HG03196 (cell line): ENCODE measurements around the gene ZNF138.
"Not testable (repeated sequence)": the region's sequence is repeated elsewhere in the genome, so short reads cannot be mapped to it uniquely, and the experiment has no call there.

Experiments
- ATAC-seq: cut with Tn5 transposase; IDR thresholded peaks from one replicate; pipeline ENCODE4 v1.9.1; 2021; ENCODE audit not compliant: unreplicated experiment

The ZNF138 gene

DNA sequence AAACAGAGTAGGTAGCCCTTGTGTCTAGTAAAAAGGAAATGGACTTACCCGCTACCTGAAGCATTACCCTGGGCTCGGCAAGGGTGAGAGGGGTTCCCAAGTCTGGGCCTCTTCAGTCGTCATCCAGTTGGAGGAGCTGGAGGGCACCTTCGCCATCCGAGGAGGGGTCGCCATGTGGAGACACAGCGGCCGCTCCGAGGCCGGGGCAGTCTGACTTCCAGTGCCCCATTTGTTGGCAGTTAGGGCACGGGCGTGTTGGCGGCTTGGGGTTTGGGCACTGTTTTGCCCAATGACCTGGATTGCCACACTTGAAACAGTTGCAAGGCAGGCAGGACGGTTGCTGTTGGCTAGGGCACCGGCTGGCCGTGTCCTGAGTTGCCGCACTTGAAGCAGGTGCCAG is 43.8 kb downstream of the ZNF138 start:
- ATAC-seq: not testable (repeated sequence)

DNA sequence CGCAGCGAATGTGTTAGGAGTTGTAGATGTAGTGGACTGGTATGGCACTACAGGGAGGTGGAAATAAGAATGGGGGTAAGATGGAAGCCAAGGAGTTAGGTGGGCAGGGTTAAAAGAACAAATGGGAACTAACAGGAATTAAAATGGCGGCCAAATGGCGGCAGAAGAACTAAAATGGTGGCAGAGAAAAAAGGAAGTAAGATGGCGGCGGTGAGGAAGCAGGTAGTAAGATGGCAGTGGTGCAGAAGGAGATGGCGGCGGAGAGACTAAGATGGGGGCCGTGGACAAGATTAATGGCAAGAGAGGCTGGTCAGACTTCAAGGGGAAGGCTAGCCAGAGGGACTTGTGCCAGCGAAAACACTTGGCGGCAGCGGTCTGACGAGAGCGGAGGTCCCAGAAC is 44.5 kb downstream of the ZNF138 start:
- ATAC-seq: no peak

DNA sequence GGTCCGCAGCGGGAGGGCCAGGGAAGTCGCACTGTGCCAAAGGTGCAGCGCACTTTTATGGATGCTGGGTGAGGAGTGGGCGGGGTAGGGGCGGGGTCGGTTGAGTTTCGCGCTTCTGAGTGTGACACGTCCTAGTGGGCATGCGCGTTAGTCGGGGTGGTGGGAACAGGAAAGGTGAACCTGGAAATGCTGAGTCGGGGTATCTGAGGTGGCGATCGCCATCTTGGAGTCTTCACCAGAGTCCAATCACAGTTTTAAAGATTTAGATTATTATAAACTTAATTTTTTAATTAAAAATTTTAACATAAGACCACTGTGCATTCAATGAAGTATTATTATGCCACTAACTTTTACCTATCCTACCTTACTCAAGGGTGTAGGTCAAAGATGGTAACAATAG is 45.7 kb downstream of the ZNF138 start:
- no peak for ATAC-seq

DNA sequence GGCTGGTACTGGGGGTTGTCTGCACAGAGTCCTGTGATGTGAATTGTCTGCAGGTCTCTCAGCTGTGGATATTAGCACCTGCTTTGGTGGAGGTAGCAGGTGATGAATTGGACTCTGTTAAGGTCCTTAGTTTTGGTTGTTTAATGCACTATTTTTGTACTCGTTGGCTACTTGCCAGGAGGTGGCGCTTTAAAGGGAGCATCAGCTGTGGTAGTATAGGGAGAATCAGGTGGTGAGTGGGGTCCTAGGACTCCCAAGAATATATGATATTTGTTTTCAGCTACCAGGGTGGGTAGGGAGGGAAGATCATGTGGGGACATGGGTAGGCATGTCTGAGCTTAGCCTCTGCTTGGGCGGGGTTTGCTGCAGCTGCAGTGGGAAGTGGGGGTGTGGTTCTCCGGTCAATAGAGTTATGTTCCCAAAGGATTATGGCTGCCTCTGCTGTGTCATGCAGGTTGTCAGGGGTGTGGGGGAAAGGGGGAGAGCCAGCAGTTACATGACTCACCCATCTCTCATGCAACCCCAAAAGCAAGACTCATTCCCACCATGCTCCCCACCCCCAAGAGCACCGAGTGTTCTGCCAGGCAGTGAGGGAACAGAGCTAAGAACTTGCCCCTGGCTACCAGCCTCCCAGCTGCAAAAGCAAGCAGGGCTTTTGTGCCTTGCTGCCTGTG is 55.2 kb downstream of the ZNF138 start:
- ATAC-seq: no peak

DNA sequence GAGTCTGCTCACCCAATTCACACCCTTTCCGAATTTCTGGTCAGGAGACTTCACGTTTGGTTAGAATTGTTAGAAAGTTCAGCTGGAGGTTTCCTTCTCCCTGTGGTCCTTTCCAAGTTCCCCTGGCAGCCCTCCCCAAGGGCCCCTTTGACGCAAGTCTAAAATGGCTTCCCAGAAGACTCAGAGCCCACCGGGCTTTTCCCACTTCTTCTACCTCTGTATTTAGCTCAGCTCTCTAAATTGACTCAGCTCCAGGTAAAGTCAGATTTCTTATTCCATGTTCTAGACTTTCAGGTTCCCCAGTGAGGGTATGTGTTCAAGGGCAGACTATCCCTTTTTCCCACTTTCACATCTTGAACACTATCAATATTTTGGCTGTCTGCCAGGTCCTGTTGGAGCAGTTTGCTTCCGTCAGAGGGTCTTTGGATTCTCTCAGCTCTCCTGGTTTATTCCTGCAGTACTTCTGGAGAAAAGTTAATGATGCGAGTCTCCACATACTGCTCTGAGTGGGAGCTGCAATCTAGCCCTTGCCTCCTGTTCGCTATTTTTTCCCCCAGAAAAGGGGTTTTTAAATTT is 55.8 kb downstream of the ZNF138 start:
- ATAC-seq: no peak

DNA sequence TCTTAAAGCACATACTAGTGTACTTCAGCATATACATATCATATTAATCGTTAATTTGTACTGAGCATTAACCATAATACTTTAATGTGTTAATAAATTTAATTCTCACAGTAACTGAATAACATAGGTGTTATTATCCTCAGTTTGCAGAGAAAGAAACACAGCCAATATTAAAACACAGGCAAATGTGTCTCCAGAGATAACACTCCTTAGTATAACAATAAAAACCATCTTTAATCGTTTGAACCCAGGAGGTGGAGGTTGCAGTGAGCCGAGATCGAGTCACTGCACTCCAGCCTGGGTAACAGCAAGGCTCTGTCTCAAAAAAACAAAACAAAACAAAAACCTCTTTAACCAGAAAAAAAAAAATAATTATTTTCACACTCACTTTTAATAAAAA is 59.5 kb downstream of the ZNF138 start:
- no peak for ATAC-seq

DNA sequence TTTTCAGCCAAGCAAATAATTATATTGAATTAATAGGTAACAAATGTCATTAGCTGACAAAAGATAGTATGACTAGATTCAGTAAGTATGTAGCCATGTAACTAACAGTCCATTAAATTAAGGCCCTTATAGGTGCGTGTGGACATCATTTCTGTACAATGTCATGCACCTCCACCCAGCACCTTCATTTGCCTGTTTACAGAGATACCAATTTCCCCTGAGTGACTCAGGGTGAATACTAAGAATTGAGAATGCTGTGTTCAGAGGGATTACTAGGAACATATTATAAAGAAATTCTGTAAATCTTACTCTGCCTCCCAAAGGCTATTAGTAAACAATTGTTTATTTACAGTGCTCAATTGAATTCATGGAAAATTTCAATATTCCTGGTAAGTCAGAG is 60.7 kb downstream of the ZNF138 start:
- no peak for ATAC-seq

DNA sequence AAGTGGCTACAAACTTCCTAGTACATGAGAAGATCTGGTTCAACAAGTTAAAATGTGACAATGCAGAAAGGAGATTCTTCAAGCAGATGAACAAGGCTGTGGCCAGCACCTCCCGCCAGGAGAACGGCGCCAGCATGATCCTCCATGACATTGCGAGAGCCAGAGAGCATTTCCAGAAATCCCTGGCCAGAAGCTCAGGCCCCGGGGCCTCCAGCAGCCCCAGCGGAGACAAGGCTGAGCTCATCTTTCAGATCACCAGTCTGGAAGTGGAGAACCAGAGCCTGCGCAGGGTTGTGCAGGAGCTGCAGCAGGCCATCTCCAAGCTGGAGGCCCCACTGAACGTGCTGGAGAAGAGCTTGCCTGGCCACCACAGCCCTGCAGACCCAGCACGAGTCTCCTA is 68.8 kb downstream of the ZNF138 start:
- ATAC-seq: no peak

DNA sequence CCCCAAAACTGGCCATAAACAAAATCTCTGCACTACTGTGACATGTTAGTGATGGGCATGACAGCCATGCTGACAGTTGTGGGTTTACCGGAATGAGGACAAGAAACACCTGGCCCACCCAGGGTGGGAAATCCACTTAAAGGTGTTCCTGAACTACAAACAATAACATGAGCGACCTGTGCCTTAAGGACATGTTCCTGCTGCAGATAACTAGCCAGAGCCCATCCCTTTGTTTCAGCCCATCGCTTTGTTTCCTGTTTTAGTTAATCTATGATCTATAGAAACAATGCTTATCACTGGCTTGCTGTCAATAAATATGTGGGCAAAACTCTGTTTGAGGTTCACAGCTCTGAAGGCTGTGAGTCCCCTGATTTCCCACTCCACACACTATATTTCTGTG is 69.3 kb downstream of the ZNF138 start:
- not testable (repeated sequence) for ATAC-seq

DNA sequence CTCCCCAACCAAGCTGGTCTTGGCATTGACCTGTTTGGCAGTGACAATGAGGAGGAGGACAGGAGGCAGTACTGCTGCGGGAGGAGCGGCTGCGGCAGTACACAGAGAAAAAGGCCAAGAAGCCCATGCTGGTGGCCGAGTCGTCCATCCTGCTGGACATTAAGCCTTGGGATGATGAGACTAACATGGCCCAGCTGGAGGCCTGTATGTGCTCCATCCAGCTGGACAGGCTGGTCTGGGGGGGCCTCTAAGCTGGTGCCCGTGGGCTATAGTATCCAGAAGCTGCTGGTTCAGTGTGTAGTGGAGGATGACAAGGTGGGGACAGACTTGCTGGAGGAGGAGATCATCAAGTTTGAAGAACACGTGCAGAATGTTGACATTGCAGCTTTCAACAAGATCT is 69.7 kb downstream of the ZNF138 start:
- no peak for ATAC-seq

DNA sequence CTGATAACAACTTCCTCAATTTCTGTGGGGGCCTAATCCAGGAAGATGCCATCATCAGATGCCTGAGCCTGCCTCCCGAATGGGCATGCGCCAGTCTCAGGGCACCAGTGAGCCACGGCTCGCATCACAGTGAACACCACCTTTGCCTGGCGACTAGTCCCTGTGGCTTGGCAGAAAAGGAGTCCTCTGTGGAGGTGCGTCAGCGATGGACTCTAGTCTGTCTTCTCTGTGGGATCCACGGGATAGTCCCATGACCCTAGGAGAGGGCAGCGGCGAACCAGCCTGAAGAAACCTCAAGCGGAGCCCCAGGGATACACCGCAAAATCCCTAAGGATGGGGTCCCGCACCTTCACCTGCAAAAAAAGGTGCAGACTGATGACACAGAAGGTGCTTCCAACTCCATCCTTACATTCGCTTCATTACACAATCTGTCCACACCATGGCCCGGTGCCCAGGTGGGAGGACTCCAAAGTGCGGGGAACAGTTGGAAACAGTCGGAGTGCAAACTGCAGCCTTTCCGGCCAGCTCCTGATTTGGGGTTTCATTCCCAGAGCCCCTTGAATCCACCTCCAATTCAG is 73.7 kb downstream of the ZNF138 start:
- ATAC-seq: no peak

DNA sequence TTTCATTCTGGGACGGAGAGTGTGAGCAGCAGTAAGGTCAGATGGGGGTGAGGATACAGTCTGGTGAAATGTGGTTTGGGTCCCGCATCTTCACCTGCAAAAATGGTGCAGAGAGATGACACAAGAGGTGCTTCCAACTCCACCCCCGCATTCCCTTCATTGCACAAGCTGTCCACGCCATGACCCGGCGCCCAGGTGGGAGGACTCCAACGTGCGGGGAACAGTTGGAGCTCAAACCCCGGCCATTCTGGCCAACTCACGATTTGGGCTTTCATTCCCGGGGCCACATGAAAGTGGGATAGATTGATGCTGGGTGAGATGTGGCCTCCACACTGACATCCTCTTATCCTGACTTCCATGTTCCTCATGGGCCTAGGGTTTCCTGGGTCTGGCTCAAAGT is 74.3 kb downstream of the ZNF138 start:
- ATAC-seq: no peak

DNA sequence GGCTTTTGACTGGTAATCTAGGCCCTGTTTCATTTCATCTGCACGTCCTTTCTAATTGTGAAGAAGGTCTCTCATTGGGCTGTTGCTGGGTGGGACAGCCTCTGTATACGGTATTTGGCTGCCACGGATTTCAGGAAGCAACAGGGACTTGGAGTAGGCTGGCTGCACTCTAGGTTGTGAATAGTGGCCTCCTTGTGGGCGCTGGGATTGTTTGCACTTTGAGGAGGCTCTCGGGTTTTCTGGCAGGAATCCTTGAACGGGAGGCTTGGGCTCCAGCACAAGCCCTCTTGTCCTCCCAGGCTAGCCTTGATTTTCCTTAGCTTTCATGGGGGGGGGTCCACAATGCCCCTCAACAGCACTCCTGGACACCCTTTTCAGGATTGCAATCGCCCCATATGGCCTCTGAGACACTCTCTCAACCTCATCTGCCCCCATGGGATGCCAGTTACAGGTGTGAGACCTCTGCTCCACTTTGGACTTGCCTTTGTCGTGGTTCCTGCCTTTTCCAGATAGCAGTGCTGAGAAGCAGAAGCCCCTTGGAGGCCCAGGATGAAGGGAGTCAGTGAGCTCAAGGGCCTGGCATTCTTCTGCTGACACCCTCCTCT is 75.0 kb downstream of the ZNF138 start:
- ATAC-seq: no peak

DNA sequence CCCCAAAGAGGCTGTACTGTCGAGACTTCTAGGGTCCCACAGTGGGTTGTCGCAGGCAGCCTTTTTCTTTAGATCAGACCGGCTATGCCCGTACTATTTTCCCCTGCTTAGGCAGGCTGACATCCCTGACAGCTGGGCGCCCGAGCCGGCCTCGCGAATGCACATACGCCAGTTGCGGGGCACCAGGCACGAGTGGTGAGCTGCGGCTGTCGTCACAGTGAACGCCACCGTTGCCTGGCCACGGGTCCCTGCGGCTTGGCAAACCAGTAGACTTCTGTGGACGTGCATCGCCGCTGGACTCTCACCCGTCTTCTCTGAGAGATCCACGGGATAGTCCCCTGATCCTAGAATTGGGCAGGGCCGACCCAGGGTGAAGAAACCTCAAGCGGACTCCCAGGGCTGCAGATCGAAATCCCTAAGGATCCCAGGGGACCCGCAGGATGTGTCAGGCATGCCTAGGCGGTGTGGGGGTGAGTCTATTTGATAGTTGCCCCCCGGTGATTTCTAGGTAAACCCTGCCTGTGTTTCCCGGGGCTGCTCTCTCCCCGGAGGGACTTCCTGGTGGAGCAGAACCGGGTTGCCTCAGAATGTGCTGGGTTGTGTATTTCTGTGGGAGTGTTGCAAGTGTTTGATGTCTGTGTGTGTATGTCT is 75.8 kb downstream of the ZNF138 start:
- no peak for ATAC-seq

DNA sequence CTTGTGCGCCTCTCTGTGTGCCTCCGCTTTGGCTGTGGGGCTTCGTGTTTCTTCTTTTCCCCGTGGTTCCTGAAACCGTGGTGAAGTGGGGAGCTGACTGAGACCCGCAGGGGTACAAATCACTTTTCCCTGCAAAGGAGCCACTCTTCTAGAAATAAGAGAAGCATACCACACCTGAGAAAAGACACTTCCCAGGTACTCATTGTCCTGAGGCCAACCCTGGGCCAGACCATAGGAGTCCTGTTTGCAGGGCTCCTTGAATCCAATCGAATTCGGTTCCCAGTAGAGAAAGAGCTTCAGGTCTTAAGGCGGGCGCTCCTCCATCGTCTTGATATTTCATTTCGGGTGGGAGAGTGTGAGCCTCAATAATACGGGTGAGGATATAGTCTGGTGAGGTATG is 76.4 kb downstream of the ZNF138 start:
- ATAC-seq: no peak

DNA sequence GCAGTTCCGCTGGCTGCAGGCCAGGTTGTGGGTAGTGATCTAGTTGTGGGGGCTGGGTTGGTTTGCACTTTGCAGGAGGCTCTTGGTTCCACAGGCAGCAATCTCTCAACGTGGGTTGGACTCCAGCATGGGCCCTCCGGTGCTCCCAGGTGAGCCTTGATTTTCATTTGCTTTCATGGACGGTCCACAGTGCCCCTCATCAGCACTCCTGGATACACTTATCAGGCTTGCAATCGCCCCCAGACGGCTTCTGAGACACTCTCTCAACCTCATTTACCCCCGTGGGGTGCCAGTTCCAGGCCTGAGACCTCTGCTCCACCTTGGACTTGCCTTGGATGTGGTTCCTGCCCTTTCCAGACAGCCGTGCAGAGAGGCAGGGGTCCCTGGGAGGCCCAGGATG is 77.5 kb downstream of the ZNF138 start:
- no peak for ATAC-seq

DNA sequence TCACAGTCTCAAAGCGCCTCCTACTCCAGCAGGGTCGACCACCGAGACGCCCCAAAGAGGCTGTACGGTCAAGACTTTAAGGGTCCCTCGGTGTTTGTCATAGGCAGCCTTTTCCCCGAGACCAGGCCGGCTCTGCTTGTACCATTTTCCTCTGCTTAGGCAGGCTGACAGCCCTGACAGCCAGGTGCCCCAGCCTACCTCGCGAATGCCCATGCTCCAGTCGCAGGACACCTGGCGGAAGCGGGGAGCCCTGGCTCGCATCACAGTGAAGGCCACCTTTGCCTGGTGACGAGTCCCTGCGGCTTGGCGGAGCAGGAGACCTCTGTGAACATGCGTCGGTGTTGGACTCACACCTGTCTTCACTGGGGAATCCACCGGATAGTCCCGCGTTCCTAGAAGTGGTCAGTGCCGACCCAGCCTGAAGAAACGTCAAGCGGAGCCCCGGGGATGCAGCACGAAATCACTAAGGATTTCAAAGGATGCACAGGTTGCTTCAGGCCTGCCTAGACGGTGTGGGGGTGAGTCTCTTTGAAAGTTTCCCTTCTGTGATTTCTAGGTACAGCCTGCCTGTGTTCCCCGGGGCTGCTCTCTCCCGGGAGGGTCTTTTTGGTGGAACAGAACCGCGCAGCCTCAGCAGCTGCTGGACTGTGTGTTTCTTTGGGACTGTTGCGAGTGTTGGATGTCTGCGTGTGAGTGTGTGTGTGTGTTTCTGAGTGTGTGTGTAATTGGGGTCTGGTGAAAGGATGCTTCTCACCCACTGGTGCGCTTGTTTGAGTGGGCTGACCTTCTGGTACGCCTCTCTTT is 78.3 kb downstream of the ZNF138 start:
- no peak for ATAC-seq

DNA sequence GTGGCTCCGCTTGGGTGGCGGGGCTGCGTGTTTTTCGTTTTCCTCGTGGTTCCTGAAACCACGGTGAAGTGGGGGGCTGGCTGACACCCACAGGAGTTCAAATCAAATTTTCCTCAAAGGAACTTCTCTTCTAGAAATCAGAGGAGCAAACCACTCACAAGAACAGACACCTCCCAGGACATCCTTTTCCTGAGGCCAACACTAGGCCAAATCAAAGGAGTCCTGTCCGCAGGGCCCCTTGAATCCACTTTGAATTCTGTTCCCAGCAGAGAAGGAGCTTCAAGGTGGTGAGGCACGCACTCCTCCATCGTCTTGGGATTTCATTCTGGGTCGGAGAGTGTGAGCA is 78.9 kb downstream of the ZNF138 start:
- ATAC-seq: no peak

DNA sequence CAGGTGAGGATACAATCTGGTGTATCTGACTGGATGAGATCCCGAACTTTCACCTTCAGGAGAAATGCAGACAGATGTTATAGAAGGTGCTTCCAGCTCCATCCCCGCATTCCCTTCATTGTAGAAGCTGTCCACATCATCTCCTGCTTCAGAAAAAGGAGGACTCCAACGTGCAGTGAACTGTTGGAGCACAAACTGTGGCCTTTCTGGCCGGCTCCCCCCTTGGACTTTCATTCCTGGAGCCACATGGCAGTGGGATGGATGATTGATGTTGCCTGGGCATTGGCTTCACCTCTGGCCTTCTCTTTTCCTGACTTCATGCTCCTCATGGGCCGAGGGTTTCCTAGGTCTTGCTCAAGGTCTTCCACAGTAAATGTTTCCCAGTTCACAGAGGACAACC is 79.3 kb downstream of the ZNF138 start:
- ATAC-seq: no peak

DNA sequence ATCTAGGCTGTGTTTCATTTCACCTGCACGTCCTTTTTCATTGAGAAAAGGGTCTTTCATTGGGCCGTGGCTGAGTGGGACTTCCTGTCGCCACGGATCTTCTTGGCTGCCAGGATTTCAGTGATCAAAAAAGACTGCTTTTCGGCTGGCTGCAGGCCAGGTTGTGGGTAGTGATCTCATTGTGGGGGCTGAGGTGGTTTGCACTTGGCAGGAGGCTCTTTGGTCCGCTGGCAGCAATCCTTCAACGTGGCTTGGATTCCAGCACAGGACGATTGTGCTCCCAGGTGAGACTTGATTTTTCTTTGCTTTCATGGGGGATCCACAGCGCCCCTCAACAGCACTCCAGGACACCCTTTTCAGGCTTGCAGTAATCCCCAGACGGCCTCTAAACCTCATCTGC is 79.9 kb downstream of the ZNF138 start:
- no peak for ATAC-seq

DNA sequence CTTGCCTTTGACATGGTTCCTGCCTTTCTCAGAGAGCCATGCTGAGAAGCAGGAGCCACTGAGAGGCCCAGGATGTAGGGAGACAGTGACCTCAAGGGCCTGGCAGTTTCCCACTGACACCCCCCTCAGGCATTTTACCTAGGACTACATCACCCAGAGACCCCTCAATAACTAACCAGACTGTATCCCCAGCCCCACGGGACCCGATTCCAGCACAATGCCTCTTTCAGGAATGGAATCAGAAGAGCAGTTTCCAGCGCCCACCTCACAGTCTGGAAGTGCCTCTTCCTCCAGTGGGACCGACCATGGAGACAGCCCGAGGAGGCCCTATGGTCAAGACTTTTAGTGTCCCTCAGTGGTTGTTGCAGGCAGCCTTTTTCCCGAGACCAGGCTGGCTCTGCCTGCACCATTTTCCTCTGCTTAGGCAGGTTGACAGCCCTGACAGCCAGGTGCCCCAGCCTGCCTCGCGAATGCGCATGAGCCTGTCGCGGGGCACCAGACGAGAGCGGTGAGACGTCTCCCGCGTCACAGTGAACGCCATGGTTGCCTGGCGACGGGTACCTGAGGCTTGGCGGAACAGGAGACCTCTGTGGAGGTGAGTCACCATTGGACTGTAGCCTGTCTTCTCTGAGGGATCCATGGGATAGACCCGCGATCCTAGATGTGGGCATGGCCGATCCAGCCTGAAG is 80.5 kb downstream of the ZNF138 start:
- ATAC-seq: no peak
